ENCODE data around the gene FAM89B. TPM values are rescaled to one million over a fixed set of nuclear protein-coding genes. Genes with fewer than 3 reads are reported as not detected.

The FAM89B gene
- total RNA-seq, 6 experiments from 2014 or later = 40.9 to 52.8 (median 43.7) TPM

- peak overlapping the region; percentile 89 for H3K4me3 Mint-ChIP-seq
- no peak for DNase-seq
- H3K27ac Mint-ChIP-seq = peak overlapping the region; percentile 81
- peaks cover 13% of the 10 kb centered on the region for H3K27me3 Mint-ChIP-seq (ENCODE audit: insufficient read depth)
- H3K36me3 Mint-ChIP-seq (ENCODE audit: low read depth) = peaks cover 10% of the 10 kb centered on the region
- H3K9me3 Mint-ChIP-seq = no peaks in the 10 kb centered on the region
- TF ChIP-seq CTCF (IDR thresholded peaks at IDR 0.05) = no peak
- peaks cover 59% of the 10 kb centered on the region for H3K4me1 Mint-ChIP-seq (ENCODE audit: low read depth)
These were observed 4.0 kb downstream of the FAM89B start for GRCh38 chr11:65576232-65576866.

- peak; percentile 69 for DNase-seq
- Mint-ChIP-seq H3K4me1 (ENCODE audit: low read depth) (peaks cover 51% of the 10 kb centered on the region), H3K27me3 (ENCODE audit: insufficient read depth) (peaks cover 13% of the 10 kb centered on the region), H3K36me3 (ENCODE audit: low read depth) (peaks cover 10% of the 10 kb centered on the region), H3K4me3 (peak overlapping the region; percentile 89), H3K27ac (peak overlapping the region; percentile 81), H3K9me3 (no peaks in the 10 kb centered on the region)
- TF ChIP-seq CTCF (IDR thresholded peaks at IDR 0.05) = no peak
These were observed 4.8 kb downstream of the FAM89B start for GRCh38 chr11:65576867-65577755.

- Mint-ChIP-seq H3K36me3 (ENCODE audit: low read depth) (peaks cover 9% of the 10 kb centered on the region), H3K9me3 (no peaks in the 10 kb centered on the region), H3K27ac (peak overlapping the region; percentile 81), H3K4me1 (ENCODE audit: low read depth) (peaks cover 49% of the 10 kb centered on the region), H3K4me3 (peak overlapping the region; percentile 69), H3K27me3 (ENCODE audit: insufficient read depth) (peaks cover 13% of the 10 kb centered on the region)
- TF ChIP-seq CTCF (IDR thresholded peaks at IDR 0.05) = no peak
- DNase-seq = no peak
These were observed 5.4 kb downstream of the FAM89B start for GRCh38 chr11:65577756-65578109.

GRCh38 chr11:65578134-65578533 is 5.8 kb downstream of the FAM89B start:
- Mint-ChIP-seq H3K4me3 (peak overlapping the region; percentile 69), H3K27me3 (ENCODE audit: insufficient read depth) (peaks cover 11% of the 10 kb centered on the region), H3K27ac (peak overlapping the region; percentile 81), H3K36me3 (ENCODE audit: low read depth) (peaks cover 9% of the 10 kb centered on the region), H3K9me3 (no peaks in the 10 kb centered on the region), H3K4me1 (ENCODE audit: low read depth) (peaks cover 45% of the 10 kb centered on the region)
- no peak for DNase-seq
- no peak for TF ChIP-seq CTCF (IDR thresholded peaks at IDR 0.05)

GRCh38 chr11:65578667-65579066 is 6.3 kb downstream of the FAM89B start:
- no peak for TF ChIP-seq CTCF (IDR thresholded peaks at IDR 0.05)
- no peak for DNase-seq
- peak overlapping the region; percentile 81 for H3K27ac Mint-ChIP-seq
- peaks cover 9% of the 10 kb centered on the region for H3K36me3 Mint-ChIP-seq (ENCODE audit: low read depth)
- no peaks in the 10 kb centered on the region for H3K9me3 Mint-ChIP-seq
- H3K27me3 Mint-ChIP-seq (ENCODE audit: insufficient read depth) = peaks cover 10% of the 10 kb centered on the region
- peaks cover 40% of the 10 kb centered on the region for H3K4me1 Mint-ChIP-seq (ENCODE audit: low read depth)
- H3K4me3 Mint-ChIP-seq = peak overlapping the region; percentile 69; the same call in 1 of the 2 replicates
